Measurements from ENCODE around the gene OR14J1. TPM values are rescaled to one million over a fixed set of nuclear protein-coding genes. Genes with fewer than 3 reads are reported as not detected.

OR14J1 gene
- total and polyA plus RNA-seq, 2 experiments from 2014 or later, result not detected

DNA sequence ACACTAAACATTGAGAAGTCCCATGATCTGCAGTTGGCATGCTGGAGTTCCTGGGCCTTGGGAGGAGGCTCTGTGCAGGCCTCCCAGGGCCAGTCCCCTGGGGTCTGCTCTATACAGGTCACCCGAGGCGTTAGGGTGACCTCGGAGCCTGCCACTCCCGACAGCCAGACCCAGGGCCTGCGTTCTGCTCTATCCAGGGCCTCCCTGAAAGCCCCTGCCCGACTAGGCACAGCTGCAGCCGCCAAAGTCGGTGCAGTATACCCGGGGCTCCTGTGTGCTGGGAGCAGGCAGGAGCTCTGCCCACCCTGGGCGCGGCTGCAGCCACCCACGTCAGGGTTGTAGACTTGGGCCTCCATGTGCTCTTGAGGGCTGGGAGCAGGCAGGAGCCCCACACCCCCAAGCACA, 6.3 kb upstream of the OR14J1 start:
- H3F3A ChIP-seq (replicated peaks; ENCODE audit: low read depth), result no peaks in the 10 kb centered on the region
- Mint-ChIP-seq H3K27me3 (ENCODE audit: insufficient read depth, low read depth, poor library complexity) (peaks cover 3% of the 10 kb centered on the region), H3K4me1 (peaks cover 6% of the 10 kb centered on the region; the same call in 1 of the 3 replicates), H3K27ac (no peak overlapping the region), H3K36me3 (ENCODE audit: low read depth) (no peaks in the 10 kb centered on the region), H3K9me3 (no peaks in the 10 kb centered on the region), H3K4me3 (no peak overlapping the region)
- ATAC-seq, result no peak
- H3K79me2 ChIP-seq (replicated peaks; ENCODE audit: insufficient read depth), result no peaks in the 10 kb centered on the region
- H2AFZ ChIP-seq, result no peak overlapping the region
- no peaks in the 10 kb centered on the region for H3K27me3 ChIP-seq (ENCODE audit: insufficient read depth)
- no peaks in the 10 kb centered on the region for H3K36me3 ChIP-seq (ENCODE audit: insufficient read depth)
- H4K20me1 ChIP-seq (replicated peaks; ENCODE audit: insufficient read depth), result no peaks in the 10 kb centered on the region
- no peak overlapping the region for H3K4me3 ChIP-seq
- H3K9me2 ChIP-seq (ENCODE audit: insufficient read depth), result 0 out of 2 replicates have a peak, but pooled peaks cover 7% of the 10 kb centered on the region
- no peak for TF ChIP-seq ETS1 (IDR thresholded peaks at IDR 0.05)
- no peak for TF ChIP-seq POLR2AphosphoS5 (IDR thresholded peaks at IDR 0.05; ENCODE audit: low read depth)
- TF ChIP-seq, protein P1, sequence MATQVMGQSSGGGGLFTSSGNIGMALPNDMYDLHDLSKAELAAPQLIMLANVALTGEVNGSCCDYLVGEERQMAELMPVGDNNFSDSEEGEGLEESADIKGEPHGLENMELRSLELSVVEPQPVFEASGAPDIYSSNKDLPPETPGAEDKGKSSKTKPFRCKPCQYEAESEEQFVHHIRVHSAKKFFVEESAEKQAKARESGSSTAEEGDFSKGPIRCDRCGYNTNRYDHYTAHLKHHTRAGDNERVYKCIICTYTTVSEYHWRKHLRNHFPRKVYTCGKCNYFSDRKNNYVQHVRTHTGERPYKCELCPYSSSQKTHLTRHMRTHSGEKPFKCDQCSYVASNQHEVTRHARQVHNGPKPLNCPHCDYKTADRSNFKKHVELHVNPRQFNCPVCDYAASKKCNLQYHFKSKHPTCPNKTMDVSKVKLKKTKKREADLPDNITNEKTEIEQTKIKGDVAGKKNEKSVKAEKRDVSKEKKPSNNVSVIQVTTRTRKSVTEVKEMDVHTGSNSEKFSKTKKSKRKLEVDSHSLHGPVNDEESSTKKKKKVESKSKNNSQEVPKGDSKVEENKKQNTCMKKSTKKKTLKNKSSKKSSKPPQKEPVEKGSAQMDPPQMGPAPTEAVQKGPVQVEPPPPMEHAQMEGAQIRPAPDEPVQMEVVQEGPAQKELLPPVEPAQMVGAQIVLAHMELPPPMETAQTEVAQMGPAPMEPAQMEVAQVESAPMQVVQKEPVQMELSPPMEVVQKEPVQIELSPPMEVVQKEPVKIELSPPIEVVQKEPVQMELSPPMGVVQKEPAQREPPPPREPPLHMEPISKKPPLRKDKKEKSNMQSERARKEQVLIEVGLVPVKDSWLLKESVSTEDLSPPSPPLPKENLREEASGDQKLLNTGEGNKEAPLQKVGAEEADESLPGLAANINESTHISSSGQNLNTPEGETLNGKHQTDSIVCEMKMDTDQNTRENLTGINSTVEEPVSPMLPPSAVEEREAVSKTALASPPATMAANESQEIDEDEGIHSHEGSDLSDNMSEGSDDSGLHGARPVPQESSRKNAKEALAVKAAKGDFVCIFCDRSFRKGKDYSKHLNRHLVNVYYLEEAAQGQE (IDR thresholded peaks at IDR 0.05; ENCODE audit: unreplicated experiment), result no peak
- no peak for TF ChIP-seq EZH2 (IDR thresholded peaks at IDR 0.05; ENCODE audit: low read depth, unreplicated experiment)
- TF ChIP-seq NANOG (IDR thresholded peaks at IDR 0.05; ENCODE audit: borderline replicate concordance), result no peak
- TF ChIP-seq CREB1 (CRISPR knock-in tag; IDR thresholded peaks at IDR 0.05; ENCODE audit: low read depth), result no peak
- TF ChIP-seq, protein P2, sequence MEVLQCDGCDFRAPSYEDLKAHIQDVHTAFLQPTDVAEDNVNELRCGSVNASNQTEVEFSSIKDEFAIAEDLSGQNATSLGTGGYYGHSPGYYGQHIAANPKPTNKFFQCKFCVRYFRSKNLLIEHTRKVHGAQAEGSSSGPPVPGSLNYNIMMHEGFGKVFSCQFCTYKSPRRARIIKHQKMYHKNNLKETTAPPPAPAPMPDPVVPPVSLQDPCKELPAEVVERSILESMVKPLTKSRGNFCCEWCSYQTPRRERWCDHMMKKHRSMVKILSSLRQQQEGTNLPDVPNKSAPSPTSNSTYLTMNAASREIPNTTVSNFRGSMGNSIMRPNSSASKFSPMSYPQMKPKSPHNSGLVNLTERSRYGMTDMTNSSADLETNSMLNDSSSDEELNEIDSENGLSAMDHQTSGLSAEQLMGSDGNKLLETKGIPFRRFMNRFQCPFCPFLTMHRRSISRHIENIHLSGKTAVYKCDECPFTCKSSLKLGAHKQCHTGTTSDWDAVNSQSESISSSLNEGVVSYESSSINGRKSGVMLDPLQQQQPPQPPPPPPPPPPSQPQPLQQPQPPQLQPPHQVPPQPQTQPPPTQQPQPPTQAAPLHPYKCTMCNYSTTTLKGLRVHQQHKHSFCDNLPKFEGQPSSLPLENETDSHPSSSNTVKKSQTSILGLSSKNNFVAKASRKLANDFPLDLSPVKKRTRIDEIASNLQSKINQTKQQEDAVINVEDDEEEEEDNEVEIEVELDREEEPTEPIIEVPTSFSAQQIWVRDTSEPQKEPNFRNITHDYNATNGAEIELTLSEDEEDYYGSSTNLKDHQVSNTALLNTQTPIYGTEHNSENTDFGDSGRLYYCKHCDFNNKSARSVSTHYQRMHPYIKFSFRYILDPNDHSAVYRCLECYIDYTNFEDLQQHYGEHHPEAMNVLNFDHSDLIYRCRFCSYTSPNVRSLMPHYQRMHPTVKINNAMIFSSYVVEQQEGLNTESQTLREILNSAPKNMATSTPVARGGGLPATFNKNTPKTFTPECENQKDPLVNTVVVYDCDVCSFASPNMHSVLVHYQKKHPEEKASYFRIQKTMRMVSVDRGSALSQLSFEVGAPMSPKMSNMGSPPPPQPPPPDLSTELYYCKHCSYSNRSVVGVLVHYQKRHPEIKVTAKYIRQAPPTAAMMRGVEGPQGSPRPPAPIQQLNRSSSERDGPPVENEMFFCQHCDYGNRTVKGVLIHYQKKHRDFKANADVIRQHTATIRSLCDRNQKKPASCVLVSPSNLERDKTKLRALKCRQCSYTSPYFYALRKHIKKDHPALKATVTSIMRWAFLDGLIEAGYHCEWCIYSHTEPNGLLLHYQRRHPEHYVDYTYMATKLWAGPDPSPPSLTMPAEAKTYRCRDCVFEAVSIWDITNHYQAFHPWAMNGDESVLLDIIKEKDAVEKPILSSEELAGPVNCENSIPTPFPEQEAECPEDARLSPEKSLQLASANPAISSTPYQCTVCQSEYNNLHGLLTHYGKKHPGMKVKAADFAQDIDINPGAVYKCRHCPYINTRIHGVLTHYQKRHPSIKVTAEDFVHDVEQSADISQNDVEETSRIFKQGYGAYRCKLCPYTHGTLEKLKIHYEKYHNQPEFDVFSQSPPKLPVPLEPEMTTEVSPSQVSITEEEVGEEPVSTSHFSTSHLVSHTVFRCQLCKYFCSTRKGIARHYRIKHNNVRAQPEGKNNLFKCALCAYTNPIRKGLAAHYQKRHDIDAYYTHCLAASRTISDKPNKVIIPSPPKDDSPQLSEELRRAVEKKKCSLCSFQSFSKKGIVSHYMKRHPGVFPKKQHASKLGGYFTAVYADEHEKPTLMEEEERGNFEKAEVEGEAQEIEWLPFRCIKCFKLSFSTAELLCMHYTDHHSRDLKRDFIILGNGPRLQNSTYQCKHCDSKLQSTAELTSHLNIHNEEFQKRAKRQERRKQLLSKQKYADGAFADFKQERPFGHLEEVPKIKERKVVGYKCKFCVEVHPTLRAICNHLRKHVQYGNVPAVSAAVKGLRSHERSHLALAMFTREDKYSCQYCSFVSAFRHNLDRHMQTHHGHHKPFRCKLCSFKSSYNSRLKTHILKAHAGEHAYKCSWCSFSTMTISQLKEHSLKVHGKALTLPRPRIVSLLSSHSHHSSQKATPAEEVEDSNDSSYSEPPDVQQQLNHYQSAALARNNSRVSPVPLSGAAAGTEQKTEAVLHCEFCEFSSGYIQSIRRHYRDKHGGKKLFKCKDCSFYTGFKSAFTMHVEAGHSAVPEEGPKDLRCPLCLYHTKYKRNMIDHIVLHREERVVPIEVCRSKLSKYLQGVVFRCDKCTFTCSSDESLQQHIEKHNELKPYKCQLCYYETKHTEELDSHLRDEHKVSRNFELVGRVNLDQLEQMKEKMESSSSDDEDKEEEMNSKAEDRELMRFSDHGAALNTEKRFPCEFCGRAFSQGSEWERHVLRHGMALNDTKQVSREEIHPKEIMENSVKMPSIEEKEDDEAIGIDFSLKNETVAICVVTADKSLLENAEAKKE (CRISPR knock-in tag; IDR thresholded peaks at IDR 0.05), result no peak
- TF ChIP-seq STAT1 (IDR thresholded peaks at IDR 0.05; ENCODE audit: unreplicated experiment), result no peak
- H3K27ac ChIP-seq (ENCODE audit: low read depth), result no peak overlapping the region
- DNase-seq (ENCODE audit: low spot score), result no peak
- no peak overlapping the region for H3K4me2 ChIP-seq
- 0 out of 2 replicates have a peak, but pooled peaks cover 3% of the 10 kb centered on the region for H3K4me1 ChIP-seq (ENCODE audit: insufficient read depth)
